Measurements from ENCODE around the gene PXDN.
"Not testable (repeated sequence)": the region's sequence is repeated elsewhere in the genome, so short reads cannot be mapped to it uniquely, and the experiment has no call there.

Gene PXDN

DNA sequence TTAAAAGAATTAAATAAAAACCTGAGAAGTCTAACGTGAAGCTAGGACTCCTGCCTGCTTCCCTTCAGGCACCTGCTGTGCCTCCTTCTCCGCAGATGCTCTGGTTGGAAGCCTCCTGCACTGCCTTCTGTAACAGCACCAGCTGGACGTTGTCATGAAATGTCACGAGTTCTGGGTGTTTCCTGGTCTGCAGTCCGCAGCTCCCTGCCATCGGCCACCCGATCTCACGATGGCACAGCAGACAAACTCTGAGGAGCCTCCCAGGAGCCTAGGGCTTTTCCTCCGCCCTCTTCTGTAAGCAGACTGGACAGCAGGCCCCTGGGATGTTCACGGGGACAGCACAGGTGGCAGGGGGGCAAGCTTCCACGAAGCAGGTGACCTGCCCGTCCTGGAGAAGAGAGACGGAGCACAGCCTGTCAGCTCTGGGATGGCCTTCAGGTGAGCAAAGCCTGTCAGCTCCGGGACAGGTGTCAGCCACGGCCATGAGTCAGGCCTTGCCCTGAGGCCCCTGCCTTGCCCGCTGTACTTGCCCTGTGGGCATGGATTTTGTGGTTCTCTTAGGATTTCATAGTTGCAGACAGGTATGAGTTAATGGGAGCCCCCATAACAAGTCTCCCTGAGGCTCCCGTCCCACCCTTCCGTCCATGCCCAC, 110.3 kb downstream of the PXDN start:
- no peak for DNase-seq (ENCODE audit: low read depth, low spot score)

DNA sequence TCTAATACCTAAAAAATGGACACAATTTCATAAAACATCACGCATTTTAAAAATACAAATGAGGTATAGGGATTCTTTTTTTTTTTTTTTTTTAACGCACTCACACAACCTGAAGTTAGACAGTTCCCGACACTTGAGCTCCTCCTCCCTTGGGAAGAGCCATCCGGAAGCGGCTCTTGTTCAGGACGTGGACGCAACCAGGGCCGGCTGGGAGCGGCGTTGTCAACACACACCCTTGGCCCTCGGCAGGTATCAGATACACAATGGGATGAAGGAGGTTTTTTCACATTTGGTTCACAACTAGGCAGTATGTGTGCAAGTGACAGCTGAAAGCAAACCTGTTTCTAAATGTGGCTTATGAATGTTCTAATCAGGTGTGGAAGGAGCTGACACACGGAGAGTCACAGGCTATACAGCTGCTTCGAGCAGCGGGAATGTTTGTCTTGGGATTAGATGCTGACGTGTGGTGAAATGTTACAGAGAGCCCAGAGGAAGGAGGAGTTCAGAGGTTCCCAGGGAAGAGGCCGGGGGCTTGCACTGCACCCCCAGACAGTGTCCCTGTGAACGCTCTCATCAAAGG, 111.1 kb downstream of the PXDN start:
- no peak for DNase-seq (ENCODE audit: low read depth, low spot score)

DNA sequence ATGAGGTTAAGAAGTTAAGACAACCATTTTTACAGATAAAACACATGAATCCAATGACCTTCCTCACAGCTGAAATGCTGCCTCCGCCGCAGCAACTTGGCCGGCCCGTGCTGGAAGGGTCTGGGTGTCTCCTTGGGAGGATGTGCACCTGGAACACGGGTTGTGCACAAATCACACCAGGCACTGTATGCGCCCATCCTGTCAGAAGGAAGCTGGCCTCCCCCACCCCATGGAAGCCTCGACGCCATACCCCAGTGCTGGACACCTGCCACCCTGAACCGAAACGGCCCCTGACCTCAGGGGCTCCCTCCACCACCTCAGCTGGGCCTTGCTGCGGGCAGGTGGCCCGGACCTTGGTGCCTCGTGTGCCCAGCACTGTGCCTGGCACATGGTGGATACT, 111.8 kb downstream of the PXDN start:
- no peak for DNase-seq (ENCODE audit: low read depth, low spot score)

DNA sequence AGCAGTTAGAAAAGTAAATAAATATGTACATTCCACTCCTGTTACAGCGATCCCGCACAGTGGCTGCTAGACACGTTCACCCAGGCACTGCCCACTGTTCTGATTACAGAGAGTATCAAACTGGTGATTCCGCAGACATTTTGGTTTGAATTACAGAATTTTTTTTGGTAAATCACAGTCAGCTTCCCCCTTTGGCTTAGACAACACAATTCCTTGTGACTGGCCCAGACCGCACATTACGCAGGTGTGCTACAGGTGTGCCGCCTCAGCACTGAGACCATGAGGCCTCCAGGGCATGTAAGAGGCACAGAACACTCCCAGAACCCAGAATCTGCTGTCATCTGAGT, 112.3 kb downstream of the PXDN start:
- no peak for DNase-seq (ENCODE audit: low read depth, low spot score)

DNA sequence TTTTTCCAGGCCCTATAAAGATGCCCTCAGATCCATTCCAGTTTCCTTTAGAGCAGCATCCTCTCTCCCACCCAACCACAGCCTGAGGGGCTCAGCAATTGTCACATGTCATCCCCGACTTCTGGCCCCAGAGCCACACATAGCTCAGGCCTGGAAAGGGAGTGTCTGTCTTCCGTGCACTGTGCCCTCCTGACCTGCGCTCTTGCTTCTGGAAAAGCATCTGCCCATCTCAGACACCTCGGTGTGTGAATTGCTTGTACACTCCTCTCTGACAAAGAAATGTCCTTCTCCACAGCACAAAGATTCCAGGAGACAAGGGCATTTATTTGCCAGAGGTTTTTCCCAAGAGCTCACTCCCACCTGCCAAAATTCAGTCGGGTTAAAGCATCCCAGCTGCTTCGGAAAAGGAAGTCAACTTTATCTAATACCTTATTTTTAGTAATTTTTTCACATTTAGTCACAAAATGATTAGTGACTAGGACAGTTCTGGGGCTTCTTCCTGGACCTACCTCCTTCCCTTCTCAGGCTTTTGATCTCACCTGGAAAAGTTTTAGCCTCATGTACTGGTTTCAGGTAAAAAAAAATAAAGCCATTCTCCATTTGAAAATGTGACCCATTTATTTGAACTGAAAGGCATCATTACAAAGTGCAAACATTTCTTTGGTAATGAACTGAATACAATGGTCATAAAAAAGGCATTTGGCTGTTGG, 112.9 kb downstream of the PXDN start:
- no peak for DNase-seq (ENCODE audit: low read depth, low spot score)

DNA sequence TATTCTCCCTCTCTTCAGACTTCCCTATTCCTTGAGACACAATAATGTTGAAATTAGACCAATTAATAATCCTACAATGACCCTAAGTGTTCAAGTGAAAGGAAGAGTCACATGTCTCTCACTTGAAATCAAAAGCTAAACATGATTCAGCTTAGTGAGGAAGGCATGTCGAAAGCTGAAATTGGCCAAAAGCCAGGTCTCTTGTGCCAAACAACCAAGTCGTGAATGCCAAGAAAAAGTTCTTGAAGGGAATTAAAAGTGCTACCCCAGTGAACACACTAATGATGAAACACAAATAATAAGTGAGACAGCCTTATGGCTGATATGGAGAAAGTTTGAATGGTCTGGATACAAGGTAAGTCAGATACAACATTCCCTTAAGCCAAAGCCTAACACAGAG, 115.4 kb downstream of the PXDN start:
- no peak for DNase-seq (ENCODE audit: low read depth, low spot score)

DNA sequence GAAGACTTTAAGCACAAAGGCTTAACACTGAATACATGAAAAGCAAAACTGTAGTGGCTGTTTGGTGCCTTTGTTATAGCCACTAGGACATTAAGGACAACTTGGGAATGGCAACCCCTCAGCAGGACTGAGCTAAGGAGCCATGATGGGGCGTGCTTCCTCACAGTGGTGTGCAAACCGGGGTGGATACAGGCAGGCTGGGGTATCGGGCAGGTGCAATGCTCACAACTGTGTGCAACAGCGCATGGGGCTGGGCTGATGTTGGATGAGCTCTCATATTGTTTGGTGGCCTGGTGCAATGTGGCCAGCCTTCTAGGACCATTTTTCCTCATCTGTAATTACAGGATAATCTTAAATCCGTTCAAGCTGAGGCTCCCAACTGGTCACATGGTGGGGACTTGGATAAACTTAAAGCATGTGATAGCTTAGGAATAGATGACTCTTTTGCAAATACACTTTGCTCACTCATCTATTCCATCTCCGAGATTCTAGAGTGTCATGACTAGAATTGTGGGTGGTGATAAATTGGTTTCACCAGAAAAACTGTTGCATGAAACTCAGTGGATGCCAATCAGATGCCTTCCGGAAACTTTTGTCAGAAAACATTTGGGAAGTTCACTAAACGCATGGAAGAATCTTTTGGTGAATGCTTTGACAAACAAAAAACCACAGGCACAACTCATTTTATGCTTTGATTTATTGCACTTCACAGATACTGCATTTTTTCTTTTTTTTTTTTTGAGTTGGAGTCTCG, 116.5 kb downstream of the PXDN start:
- no peak for DNase-seq (ENCODE audit: low read depth, low spot score)

DNA sequence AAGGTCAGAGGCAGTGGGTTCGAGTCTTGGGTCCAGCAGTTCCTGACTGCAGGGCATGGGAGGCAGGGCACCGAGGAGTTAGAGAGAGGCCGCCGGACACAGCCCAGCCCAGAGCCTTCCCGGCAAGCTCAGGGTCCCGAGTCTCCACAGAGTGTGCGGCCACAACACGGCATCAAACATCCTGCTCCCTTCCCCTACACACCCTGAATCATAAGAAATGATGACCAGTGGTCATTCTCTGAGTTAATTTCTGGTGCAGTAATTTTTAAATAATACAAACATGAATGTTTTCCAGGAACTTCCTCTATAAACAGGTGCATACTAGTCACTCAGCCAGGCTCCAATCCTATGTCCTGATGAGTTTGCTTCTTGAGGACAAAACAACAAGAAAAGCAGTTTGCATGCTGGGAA, 118.0 kb downstream of the PXDN start:
- no peak for DNase-seq (ENCODE audit: low read depth, low spot score)

DNA sequence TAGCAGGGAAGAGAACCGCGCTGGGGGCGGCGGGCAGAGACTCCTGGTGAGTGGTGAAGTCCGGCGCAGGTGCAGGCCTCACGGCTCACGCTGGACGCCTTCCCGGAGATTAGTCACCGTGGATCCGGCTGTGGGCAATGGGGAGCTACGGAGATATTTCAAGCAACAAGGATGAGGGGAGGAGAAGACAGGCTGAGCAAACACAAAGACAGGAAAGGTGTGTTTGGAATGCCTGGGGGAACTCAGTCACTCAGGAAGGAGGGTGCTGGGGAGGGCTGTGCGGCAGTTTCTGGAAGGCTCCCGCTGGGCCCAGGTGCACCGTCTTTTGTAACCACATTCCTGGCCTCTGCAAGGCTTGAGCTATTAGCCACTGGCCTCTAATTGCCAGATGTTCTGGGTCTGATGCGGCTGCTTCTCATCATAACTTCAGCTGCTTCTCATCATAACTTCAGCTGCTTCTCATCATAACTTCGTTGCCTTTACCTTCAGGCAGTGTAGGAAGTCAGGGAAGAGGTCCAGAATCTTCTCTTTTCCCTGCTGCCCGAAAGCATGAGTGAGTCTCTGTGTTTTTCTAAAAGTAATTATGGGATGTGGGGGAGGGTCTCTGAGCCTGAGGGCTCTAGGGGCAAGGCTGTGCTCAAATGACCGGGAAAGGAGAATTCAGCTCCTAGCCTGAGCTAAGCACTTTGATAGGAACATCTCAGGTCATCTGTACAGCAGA, 118.9 kb downstream of the PXDN start:
- no peak for DNase-seq (ENCODE audit: low read depth, low spot score)

DNA sequence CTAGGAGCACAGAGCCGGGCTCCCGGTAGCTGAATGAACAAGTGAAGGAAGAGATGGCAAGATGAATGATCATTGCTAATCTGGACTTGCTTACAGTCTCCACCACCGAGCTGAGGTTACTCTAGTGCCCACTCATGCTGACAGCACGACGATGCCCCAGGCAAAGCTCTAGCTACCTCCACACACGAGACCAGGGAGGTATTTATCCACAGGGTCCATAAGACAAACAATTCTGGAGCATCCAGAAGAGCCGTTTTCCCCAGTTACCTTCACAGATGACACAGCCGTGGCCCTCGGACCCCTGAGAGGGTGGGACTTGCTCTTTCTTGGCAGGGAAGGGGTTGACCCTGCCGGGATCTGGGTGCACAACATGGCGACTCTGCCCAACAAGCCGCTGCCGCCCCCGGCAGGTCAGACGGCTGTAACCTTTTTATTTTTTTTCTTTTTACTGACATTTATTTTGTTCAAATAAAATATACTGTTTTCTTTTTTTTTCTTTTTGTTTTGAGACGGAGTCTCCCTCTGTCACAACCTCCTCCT, 120.3 kb downstream of the PXDN start:
- DNase-seq (ENCODE audit: low read depth, low spot score) = no peak

DNA sequence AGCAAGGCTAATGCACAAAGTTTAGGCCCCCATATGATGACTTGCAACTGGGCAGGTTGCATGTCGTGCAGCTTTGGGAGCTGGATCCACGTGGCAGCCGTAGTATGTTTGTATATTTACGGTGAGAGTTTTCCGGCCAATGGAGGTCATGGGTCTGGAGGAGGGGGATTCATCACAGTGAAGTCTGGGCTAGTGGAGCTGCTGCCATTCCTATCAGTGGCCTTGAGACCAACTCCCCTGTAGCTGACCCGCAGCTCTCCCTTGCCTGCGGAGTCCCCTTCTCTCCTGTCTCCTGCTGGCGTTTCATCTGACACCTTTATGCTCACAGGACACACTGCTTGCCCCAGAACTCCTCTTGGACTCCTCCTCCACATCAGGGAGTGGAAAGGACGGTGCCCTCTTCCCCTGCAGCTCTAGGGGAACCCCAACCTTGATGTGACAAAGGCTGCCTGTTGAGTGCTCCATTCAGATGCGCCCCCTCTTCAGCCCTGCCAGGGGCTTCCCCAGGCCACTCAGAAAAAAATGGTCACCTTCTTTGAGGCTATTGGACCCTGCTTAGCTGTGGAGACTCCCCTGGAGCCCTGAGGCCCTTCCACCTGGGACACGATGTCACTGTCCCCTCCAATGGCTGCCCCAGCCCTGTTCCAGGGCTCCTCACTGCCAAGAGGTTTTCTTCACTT, 121.7 kb downstream of the PXDN start:
- DNase-seq (ENCODE audit: low read depth, low spot score) = no peak

DNA sequence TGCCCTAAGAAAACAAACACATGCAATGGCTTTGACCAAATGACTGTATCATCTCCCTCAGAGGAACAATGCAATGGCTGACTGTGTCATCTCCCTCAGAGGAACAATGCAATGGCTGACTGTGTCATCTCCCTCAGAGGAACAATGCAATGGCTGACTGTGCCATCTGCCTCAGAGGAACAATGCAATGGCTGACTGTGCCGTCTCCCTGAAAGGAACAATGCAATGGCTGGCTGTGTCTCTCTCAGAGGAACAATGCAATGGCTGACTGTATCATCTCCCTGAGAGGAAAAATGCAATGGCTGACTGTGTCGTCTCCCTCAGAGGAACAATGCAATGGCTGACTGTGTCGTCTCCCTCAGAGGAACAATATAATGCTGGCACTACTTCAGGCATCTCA, 122.3 kb downstream of the PXDN start:
- not testable (repeated sequence) for DNase-seq (ENCODE audit: low read depth, low spot score)

DNA sequence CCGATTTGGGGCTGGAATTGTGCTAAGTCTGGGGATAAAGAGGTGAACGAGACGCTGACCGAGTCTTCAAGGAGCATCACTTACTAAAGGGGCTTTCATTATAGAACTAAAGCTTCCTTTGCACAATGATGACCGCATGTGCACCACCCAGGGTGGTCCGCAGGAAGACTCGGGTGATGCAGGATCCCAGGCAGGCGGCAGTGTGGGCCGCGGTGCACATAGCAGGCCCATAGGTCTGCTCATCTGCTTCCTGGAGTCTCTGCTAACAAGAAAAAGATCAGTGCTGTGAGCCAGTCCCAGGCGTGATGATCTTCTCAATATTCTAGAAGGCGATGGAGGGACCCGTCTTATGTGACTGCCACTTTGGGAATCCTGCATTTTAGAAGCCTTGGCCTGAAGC, 122.8 kb downstream of the PXDN start:
- no peak for DNase-seq (ENCODE audit: low read depth, low spot score)

DNA sequence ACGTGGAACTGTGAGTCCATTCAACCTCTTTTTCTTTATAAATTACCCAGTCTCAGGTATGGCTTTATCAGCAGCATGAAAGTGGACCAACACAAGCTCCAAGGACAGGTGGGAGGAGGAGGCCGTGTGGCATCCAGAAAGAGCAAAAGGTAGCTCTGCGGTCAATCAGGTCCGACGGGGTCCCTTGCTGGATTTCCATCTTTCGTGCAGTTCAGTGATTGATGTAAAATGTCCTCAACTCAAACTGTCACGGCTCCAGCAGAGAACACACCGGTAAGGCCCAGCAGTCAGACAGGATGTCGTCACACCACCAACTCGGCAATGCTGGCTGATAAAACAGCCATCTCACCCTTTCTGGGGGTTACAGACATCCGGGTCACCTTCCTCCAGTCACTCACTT, 123.3 kb downstream of the PXDN start:
- no peak for DNase-seq (ENCODE audit: low read depth, low spot score)

DNA sequence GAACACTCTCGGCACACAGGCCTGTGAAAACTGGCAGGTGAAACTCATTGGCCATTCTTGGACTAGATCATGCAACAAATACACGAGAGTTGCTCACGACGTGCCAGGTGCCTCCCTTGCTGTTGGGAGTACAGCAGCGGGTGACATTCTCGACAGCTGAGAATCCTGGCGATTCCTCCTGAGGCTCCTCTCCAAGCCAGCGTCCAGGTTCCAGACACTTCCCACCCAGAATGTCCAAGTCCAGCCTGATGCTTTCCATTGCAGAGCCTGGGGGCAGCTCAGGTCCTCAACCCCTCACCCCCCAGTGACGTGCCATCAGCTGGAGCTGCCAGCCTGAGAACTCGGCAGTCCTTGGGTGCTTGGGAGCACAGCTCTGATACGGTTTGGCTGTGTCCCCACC, 124.2 kb downstream of the PXDN start:
- DNase-seq (ENCODE audit: low read depth, low spot score) = no peak

DNA sequence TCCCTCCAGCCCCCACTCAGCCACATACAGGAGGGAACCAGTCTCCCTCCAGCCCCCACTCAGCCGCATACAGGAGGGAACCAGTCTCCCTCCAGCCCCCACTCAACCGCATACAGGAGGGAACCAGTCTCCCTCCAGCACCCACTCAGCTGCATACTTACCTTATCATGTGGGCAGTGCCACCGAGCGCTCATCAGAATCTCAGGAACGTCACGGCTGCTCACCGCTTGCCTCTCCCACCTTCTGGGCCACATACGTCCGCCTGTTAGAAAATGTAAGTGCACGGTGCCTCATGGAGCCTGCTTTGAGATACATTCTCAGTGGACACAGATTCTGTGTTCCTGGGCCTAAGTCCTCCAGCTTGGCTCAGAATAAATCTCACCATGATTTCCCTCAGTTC, 124.8 kb downstream of the PXDN start:
- no peak for DNase-seq (ENCODE audit: low read depth, low spot score)

DNA sequence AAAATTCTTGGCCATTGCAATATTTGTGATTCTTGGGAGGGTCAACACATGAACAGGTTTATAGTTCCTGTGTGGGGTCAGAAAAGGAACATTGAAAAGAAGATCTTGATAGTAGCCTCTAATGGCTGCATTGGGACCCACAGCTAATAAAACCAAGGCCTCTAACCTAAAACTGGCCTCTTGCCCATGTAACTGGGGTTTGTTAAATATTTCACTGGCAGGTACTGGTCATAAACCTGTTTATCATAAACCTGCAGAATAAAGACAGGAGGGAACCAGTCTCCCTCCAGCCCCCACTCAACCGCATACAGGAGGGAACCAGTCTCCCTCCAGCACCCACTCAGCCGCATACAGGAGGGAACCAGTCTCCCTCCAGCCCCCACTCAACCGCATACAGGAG, 125.3 kb downstream of the PXDN start:
- no peak for DNase-seq (ENCODE audit: low read depth, low spot score)

DNA sequence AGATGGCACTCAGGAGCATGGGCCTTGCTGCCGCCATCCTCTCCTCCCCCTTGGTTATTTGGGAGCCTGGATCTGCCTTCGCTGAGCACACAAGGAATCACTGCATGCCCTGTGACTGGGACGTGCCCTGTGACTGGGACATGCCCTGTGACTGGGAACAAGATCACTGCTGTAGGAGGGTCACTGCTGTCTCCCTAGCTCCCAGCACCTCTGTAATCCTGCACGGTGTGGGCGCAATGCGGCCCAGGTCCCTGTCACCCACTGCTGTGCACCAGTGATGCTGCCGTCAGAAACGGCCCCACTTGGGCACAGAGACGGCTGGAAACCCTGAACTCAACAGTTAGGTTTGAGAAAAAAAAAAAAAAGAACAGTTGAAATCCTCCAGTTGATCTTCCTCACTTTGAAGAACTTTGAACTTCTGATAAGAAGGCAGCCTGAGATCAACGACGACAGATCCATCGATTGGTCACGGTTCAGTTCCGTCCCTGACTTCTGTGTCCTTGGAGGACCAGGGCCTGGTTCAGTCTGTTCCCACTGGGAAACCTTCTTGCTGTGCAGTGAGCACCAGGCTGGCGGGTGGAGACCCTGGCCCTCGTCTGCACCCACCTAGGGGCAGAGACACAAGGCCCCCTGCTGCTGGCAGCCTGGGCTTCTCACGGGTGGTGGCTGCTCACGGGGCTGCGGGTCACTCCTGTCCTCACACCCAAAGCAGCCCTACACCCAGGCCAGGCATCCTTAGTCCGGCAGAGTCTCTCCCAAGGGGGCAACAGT, 125.9 kb downstream of the PXDN start:
- no peak for DNase-seq (ENCODE audit: low read depth, low spot score)

DNA sequence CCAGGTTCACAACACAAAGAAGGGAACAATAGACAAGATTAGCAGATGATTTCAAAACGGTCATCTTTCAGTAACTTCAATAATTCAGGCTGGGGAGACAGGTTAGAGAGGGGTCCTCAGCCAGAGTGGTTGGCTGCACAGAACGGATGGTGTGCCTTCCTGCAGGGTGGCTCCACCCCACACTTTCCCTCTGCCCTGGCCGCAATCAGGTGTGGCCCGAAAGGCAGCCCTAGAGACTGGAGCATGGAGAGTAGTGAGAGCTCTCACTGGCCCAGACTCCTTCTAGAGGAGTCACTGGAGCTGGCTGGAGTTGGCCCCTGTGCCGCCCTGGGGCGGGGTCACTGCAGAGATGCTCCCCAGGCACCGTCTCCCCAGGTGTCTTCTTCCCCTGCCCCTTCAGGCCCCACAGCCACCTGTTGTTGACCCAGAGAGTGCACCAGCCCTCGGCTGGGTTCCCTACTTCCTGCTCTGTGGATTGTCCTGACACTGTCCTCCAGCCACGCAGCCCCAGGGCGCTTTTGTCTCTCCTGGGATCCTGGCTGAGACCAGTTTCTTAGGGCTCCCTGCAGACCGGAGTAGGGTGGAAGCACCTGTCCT, 126.8 kb downstream of the PXDN start:
- DNase-seq (ENCODE audit: low read depth, low spot score) = no peak

DNA sequence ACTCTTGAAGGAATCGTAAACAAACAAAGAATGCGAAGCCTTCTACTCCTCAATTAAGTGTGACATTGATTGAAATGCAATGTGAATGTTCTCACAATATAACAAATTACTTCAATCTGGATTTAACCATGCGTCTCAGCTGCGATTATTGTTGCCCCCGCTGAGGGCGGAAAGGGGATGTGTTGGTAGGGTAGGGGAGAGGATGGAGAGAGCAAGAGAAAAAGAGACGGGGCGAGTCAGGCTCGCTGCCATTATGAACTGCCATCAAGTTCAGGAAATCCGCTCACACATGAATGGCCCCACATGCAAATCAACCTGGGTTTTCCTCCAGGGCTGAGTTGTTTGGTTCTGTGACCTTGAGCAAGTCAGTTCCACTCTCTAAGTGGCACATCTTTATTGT, 129.8 kb downstream of the PXDN start:
- no peak for DNase-seq (ENCODE audit: low read depth, low spot score)

Data from activated CD4-positive, CD25-positive, alpha-beta regulatory T cell treated with anti-CD3 and anti-CD28 coated beads, Interleukin-2, amount 50 U/mL, for 16 hours (primary cell).